Hepatocyte (in vitro differentiated cells): ENCODE data around the gene OR10V1.

Experiments
- EZH2 ChIP-seq: fragments of 200-600 bp; sonication (generic); IDR thresholded peaks from 2 replicates; pipeline ENCODE4 v1.6.1; 2016; ENCODE audit warnings: antibody characterized with exemption, mild to moderate bottlenecking, borderline replicate concordance
- EZH2phosphoT487 ChIP-seq: fragments of 200-600 bp; sonication (generic); IDR thresholded peaks from one replicate; pipeline ENCODE4 v1.6.1; 2018; ENCODE audit warnings: antibody characterized with exemption, mild to moderate bottlenecking, low read depth, moderate library complexity; ENCODE audit not compliant: unreplicated experiment, severe bottlenecking
- TF ChIP-seq, protein P1 (sequence below): fragments of 200-600 bp; sonication (generic); IDR thresholded peaks from 2 replicates; pipeline ENCODE4 v1.5.1; 2016; ENCODE audit warnings: antibody characterized with exemption, mild to moderate bottlenecking; ENCODE audit not compliant: poor library complexity

- TF ChIP-seq, protein P1, sequence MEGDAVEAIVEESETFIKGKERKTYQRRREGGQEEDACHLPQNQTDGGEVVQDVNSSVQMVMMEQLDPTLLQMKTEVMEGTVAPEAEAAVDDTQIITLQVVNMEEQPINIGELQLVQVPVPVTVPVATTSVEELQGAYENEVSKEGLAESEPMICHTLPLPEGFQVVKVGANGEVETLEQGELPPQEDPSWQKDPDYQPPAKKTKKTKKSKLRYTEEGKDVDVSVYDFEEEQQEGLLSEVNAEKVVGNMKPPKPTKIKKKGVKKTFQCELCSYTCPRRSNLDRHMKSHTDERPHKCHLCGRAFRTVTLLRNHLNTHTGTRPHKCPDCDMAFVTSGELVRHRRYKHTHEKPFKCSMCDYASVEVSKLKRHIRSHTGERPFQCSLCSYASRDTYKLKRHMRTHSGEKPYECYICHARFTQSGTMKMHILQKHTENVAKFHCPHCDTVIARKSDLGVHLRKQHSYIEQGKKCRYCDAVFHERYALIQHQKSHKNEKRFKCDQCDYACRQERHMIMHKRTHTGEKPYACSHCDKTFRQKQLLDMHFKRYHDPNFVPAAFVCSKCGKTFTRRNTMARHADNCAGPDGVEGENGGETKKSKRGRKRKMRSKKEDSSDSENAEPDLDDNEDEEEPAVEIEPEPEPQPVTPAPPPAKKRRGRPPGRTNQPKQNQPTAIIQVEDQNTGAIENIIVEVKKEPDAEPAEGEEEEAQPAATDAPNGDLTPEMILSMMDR = no peak
- TF ChIP-seq EZH2phosphoT487 (no peak), EZH2 (no peak)
Observed at GRCh38 chr11:59724066-59724465, 10.4 kb upstream of the OR10V1 start.
